Measurements from ENCODE around the gene WRAP53.

The WRAP53 gene

DNA sequence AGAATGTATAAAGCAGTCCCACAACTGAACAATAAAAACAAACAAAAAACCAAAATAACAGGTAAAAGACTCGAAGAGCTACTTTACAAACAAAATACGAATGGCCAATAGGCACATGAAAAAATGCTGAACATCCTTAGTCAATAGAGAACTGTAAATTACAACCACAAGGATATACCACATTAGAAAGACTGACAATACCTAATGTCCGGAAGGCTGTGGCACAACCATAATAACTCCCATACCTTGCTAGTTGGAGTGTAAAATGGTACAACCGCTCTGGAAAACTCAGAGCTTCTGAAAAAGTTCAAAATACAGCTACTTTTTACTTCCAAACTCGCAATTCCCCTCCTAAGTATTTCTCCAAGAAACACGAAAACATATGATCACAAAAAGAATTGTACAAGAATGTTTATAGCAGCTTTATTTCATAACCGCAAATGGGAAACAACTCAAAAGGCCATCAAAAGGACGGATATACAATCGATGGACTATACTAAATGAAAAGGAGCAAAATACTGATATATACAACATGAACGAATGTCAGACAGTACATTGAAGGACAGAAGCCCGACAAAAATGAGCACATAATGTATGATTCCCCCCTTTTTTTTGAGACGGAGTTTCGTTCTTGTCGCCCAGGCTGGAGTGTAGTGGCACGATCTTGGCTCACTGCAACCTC lies 3.3 kb upstream of the WRAP53 start:
- no peak for DNase-seq

DNA sequence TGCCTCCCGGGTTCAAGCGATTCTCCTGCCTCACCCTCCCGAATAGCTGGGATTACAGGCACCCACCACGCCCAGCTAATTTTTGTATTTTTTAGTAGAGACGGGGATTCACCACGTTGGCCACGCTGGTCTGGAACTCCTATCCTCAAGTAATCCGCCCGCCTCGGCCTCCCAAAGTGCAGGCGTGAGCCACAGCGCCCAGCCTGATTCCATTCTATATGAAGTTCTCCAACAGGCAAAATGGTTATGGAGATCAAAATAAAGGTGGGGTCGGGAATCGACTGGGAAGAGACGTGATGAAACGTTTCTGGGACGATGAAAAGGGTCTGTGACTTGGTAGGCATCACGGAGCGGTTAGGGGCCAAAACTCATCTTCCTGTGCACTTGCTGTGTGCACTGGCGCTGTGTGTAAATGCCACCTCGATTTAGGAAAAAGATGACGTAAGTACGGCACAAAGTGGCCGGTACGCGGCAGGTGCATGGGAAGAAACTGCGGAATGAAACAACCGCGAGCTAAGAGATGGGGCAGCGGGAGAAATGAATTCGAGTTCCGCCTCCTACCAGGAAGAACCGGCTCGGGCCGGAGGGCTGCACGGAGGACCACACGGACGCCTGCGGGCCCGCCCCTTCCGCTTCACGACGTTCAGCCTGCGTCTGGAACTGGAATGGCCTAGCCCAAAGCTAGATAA lies 2.6 kb upstream of the WRAP53 start:
- DNase-seq: peak; percentile 79

DNA sequence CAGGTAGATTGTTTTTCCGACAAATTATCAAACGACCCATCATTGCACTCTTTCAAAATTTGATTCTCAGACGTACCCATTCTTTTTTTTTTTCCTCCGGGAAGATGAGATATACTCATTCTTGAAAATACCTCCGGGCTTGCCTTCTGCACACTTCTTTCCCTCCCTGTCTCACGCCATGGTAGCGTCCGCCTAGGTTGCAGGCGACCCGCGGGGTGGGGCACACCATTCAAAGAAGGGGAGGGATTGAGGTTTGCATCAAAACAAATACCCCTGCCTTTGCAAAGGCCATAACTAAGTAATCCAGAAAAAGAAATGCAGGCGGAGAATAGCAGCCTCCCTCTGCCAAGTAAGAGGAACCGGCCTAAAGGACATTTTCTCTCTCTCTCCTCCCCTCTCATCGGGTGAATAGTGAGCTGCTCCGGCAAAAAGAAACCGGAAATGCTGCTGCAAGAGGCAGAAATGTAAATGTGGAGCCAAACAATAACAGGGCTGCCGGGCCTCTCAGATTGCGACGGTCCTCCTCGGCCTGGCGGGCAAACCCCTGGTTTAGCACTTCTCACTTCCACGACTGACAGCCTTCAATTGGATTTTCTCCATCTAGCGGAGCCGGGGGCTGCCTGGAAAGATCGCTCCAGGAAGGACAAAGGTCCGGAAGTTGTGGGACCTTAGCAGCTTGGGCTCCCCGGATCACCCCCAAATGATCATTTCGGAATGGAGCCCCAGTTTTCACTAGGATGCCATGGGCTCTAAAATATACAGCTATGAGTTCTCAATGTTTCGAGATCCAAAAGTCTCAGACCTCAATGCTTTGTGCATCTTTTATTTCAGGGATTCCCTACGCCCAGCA lies 1.8 kb upstream of the WRAP53 start:
- DNase-seq: peak; percentile 66

DNA sequence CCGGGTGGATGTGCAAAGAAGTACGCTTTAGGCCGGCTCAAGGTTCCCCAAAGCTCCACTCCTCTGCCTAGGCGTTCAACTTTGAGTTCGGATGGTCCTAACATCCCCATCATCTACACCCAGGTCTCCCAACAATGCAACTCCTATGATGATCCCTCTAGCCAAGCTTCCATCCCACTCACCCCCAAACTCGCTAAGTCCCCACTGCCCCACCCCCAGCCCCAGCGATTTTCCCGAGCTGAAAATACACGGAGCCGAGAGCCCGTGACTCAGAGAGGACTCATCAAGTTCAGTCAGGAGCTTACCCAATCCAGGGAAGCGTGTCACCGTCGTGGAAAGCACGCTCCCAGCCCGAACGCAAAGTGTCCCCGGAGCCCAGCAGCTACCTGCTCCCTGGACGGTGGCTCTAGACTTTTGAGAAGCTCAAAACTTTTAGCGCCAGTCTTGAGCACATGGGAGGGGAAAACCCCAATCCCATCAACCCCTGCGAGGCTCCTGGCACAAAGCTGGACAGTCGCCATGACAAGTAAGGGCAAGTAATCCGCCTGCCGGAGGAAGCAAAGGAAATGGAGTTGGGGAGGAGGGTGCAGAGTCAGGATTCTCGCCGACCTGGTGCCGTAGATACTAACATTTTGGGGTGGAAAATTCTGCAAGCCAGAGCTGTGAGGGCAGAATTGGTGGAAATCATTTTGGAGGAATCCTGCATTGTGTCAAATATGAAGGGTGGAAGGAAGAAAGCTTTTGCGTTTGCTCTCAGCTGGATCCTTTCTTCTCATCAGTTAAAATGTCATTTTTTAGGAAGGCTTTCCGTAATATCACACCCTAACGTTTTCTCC lies 987 bp upstream of the WRAP53 start, which contains the start of gene TP53:
TP53 (minus strand) TSS at position 419 of the 836 bp plus-strand sequence. CDS start 10,896 bp downstream, outside the sequence.
- DNase-seq: peak; percentile 79

DNA sequence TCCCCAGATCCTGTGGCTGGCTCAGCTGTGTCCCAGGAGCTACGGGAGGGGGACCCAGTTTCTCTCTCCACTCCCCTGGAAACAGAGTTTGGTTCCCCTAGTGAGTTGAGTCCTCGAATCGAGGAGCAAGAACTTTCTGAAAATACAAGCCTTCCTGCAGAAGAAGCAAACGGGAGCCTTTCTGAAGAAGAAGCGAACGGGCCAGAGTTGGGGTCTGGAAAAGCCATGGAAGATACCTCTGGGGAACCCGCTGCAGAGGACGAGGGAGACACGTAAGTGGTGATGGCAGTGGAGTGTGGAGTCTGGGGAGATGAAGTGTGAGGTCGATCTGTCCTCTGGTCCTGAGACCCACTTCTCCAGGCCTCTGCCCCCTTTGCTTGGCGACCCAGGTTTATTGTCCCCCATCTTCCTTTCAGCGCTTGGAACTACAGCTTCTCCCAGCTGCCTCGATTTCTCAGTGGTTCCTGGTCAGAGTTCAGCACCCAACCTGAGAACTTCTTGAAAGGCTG lies 585 bp downstream of the WRAP53 start:
- no peak for DNase-seq

DNA sequence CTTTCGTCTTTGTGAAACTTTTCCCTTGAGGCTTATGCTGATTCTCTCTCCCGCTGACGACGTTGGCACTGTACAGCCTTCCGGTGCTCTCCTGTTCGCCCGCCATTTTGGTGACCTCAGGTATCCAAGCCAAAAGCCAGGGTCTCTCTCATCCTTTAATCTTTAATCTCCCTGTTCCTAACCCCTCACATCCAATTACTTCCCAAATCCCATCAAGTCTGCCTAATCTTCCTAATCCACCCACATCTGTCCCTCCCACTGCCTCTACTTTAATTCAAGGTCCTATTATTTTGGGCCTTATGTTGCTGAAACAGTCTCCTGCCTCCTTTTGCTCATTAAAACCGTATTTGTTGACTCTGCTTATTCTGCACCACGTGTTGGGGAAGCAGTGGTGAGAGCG lies 7.3 kb downstream of the WRAP53 start:
- no peak for DNase-seq

DNA sequence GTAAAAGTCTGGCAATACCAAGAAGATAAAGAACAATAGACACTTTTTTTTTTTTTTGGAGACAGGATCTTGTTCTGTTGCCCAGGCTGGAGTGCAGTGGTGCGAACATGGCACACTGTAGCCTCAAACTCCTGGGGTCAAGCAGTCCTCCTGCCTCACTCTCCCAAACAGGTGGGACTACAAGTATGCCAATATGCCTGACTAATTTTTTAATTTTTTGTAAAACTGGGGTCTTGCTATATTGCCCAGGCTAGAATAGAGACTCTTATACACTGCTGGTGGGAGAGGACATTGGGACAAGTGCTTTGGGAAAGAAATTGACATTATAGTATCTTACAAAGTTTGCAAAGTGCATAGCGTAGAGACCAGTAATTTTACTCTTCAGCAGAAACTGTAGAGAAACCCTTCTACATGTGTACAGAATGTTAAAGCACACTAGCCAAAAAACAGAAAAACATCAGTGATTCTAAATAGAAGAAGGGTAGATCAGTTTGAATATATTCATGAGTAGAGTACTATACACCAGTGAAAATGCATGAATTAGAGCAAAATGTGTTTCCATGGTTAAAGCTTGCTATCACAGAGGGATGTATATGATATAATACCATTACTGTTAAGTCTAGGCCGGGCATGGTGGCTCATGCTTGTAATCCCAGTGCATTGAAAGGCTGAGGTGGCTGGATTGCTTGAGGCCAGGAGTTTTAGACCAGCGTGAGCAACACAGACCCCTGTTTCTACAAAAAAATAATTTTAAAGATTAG lies 9.7 kb downstream of the WRAP53 start:
- no peak for DNase-seq

DNA sequence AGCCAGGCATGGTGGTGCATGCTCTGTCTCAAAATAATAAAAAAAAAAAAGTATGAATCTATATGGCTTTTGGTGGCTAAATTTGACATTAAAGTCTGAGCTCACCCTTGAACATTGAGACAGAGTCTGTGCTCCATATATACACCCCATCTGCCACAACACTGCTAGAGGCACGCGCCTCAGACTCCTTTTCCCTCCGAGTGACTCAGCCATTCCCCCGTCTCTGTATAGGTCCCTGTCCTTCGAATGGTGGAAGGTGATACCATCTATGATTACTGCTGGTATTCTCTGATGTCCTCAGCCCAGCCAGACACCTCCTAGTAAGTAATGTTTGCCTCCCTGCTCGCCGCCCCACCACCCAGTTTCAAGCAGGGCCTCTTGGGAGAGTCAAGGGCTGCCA lies 12.2 kb downstream of the WRAP53 start:
- no peak for DNase-seq

DNA sequence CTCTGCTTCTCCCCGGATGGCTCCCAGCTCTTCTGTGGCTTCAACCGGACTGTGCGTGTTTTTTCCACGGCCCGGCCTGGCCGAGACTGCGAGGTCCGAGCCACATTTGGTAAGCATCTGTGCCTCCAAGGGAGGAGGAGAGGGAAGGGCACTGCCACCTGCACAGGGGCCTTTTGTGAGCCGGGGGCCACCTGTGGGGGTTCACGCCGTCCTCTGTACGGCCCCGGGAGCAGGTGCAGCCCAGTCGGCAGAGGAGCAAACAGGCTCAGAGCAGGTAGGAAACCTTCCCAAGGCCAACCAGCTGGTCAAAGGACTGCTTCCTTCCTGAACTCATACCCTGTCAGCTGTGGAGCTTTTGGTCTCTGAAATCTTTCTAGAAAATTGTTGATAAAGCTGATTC lies 13.4 kb downstream of the WRAP53 start:
- no peak for DNase-seq

DNA sequence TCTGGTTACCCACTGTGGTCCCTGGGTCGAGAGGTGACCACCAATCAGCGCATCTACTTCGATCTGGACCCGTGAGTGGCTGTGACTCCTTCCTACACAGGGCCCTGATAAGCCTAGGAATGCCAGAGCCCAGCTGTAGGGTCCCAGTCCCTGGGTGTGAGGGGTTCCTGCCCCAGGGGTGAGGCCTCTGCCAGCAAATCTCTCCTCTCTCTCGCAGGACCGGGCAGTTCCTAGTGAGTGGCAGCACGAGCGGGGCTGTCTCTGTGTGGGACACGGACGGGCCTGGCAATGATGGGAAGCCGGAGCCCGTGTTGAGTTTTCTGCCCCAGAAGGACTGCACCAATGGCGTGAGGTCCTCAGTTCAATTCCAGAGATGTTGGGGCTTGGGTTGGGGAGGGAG lies 14.5 kb downstream of the WRAP53 start:
- no peak for DNase-seq

DNA sequence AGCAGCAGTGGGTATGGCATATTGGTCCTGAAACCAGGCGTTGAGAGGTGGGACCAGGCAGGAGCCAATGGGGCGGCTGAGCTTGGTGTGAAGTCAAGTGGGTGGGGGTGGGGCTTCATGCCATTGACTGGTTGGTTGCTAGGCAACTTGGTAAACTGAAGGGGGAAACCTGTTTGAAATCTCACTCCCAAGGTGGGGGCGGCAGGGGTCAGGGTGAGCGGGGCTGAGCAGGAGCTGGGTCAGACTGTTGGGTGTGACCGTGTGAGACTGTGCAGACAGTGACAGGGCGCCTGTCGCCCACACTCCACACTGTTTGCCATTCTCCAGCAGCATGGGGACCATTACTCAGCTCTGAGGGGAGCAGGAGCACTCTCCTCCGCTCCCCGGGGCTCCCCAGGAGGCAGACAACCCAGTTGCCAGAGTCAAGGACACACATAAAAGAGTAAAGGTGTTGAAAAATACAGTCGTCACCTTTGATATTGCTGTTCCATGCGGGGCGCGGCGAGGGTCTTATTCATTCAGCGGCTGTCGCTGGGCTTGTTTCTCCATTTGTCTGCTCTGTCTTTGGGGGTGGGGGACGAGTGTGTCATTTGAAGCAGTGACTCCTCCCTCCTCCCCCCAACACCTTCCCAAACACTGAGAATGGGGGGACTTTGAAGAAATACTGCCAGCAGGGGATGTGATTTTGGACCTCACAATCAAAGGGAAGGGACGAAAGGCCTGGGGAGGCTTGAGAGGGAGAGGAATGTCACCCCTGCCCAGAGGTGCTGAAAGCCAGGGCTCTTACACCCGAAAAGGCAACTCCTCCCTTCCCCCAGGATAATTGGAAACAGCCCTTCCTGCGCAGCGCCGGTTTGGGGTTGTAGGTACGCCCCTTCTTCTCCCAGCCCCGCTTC lies 15.6 kb downstream of the WRAP53 start:
- DNase-seq: no peak

DNA sequence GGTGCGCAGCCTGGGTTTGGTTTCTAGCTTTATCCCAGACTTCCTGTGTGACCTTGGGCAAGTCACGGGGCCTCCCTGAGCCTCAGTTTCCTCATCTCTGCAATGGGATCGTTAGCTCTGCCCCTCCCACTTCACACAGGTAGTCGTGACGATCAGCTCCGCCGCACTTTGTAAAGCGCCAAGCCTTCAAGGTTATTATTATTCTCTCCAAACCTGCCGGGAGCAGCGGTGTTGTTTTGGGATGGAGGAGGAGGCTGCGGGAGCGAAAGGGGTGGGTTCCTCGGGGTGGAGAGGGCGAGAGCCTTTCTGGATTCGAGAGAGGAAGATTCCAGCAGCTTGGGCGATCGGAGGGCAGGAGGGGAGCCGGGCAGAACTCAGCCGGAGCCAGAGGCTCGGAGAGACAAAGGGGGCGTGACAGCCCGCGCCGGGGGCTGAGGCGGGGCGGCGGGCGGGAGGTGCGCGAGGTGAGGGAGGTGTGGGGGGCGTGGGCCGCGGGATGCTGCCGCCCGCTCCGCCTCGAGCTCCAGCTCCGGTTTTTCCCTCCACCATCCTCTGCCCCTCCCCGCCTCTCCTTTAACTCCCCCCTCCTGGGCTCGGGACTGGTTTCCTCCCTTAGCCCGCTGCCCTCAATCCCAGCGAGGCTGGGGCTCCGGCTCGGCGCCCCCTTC lies 16.5 kb downstream of the WRAP53 start, which contains the start of gene EFNB3:
EFNB3 (plus strand) TSS at position 602 of the 668 bp plus-strand sequence. CDS start 397 bp downstream, outside the sequence.
- no peak for DNase-seq

DNA sequence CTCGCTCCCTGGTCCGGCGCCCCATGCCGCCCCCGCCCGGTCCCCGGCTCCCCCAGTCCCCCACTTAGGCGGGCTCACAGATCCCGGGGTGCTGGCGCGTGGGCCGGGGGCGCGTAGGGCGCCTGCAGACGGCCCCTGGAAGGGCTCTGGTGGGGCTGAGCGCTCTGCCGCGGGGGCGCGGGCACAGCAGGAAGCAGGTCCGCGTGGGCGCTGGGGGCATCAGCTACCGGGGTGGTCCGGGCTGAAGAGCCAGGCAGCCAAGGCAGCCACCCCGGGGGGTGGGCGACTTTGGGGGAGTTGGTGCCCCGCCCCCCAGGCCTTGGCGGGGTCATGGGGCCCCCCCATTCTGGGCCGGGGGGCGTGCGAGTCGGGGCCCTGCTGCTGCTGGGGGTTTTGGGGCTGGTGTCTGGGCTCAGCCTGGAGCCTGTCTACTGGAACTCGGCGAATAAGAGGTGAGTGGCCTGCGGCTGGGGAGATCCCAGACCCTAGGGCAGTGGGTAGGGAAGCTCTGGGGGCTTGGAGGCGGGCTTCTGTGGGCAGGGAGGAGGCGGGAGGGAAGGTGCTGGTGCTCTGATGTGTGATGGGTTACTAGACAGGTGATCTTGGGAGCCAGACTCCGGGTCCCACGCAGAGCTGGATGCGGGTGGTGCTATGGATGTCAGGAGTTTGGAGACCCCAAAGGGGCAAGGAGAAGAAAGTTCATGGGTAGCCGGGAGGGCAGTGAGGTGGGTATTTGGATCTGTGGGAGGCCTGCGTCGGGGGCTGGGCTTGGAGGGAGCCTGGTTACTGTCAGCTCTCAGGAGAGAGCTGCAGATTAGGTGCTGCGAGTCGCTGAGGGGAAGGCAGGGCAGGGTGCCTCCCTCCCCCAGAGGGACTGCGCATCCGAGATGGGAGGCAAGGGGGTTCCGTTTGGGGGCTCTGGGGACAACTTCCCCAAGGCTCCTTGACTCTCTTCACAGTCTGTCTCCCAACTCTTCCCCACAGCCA lies 17.3 kb downstream of the WRAP53 start:
- no peak for DNase-seq

DNA sequence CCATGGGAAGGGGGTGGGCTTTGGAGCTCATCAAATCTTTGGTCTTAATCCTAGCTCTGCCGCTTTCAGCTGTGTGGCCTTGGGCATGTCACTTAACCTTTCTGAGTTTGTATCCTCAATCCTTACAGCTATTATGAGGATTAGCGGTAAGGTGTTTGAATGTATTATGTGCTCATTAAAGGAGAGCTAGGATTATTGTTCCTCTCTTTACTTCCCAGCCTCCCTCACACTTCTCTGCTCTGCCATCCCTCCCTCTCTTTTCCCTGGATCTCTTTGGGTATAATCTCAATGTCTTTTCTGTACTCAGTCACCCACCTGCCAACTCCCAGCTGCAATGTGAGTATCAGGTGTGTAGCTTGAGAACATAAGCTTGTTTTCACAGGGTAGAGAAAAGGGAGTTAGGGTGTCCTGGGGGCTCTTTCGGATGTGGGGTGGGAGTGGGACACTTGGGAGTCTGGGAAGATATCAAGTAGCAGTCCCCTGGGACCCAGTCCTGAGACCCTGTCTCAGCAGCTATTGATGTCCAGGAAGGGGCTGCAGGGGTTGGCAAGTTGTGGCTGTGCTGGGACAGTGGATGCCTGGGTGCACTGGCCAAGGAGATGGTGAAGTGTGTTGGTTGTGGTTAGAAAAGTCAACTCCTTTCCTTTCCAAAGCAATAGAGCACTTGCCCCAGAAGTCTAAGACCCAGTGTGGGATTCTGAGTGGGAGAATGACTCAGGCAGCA lies 18.5 kb downstream of the WRAP53 start:
- no peak for DNase-seq

DNA sequence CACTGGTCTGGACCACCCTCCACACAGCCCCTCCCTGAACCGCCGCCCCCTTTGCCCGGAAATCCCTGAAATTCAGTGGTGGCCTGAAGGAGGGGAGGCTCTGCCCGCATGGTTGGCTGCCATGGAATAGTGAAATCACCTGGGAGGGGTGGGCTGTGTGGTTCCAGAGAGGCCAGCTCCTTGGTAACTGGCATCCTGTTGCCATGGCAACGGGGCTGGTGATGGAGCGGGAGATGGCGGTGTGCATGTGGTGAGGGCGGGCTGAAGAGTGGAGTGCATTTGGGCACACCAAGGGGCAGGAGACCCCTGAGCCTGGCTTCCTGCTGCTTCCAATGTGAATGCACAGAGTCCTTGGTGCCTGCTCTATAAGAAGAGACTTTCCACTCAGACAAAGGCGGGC lies 19.2 kb downstream of the WRAP53 start:
- DNase-seq: no peak

DNA sequence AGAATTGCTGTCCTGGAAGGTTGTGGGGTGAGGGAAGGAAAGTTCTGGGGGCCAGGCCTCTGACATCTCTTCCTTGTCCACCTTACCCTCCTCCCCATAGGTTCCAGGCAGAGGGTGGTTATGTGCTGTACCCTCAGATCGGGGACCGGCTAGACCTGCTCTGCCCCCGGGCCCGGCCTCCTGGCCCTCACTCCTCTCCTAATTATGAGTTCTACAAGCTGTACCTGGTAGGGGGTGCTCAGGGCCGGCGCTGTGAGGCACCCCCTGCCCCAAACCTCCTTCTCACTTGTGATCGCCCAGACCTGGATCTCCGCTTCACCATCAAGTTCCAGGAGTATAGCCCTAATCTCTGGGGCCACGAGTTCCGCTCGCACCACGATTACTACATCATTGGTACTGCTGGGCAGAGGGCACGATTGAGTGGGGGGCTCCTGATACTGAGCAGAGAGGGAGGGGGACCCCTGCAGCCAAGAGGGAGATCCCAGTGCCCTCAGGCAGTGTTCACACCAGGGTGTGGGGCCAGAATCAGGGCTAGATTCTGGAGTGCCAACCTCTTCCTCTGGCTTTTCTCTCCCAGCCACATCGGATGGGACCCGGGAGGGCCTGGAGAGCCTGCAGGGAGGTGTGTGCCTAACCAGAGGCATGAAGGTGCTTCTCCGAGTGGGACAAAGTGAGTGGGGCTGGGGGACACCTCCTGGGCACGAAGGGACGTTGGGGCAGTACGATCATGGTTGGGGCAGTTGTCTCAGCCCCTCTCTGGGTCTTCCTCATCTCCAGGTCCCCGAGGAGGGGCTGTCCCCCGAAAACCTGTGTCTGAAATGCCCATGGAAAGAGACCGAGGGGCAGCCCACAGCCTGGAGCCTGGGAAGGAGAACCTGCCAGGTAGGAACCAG lies 19.8 kb downstream of the WRAP53 start:
- no peak for DNase-seq

DNA sequence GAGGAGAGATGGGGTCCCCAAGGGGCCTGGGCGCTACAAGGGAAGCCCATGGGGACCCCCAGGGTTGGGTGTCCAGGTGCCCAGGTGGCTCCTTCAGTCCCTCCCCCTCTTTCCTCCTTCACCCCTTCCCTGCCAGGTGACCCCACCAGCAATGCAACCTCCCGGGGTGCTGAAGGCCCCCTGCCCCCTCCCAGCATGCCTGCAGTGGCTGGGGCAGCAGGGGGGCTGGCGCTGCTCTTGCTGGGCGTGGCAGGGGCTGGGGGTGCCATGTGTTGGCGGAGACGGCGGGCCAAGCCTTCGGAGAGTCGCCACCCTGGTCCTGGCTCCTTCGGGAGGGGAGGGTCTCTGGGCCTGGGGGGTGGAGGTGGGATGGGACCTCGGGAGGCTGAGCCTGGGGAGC lies 20.8 kb downstream of the WRAP53 start:
- no peak for DNase-seq
